GM12878 (cell line): ENCODE measurements around the gene SMG6. TPM values are rescaled to one million over a fixed set of nuclear protein-coding genes. Genes with fewer than 3 reads are reported as not detected.

Experiments
- ATAC-seq: fragments of 200-7000 bp; cut with Tn5 transposase; 3 replicates; pipeline ENCODE4 v1.9.1; 2020; ENCODE audit warnings: mild to moderate bottlenecking, moderate library complexity
- BruUV-seq: library from RNA; stranded (reverse); fragments of 400-500 nt; replicated peaks from 2 replicates; lab custom pipeline; 2021; lab: Mats Ljungman, UMichigan
- CTCF ChIA-PET: fragments of 300-600 bp; sonication (Branson Sonifier 250); formaldehyde crosslinking; extraction: SDS; loops from one replicate; lab custom pipeline; 2021; ENCODE audit warnings: inconsistent platforms; lab: Yijun Ruan, JAX
- POLR2A ChIA-PET: fragments of 350-600 bp; formaldehyde crosslinking; extraction: SDS; loops from one replicate; lab custom pipeline; 2021; ENCODE audit warnings: inconsistent platforms; lab: Charles Lee
- RAD21 ChIA-PET: fragments of 300-600 bp; sonication (Branson Sonifier 250); formaldehyde crosslinking; loops from one replicate; lab custom pipeline; 2023; ENCODE audit warnings: antibody characterized with exemption; ENCODE audit not compliant: unreplicated experiment; lab: Charles Lee
- SMC1A ChIA-PET: fragments of 300-600 bp; sonication (Branson Sonifier 250); formaldehyde crosslinking; loops from one replicate; lab custom pipeline; 2023; ENCODE audit not compliant: unreplicated experiment, uncharacterized antibody; lab: Charles Lee
- DNase-seq: peaks from one replicate; pipeline ENCODE4 v3.0.0-alpha.2; 2011; ENCODE audit warnings: low read depth, low spot score
- FAIRE-seq: peaks from 3 replicates; lab custom pipeline; 2011; peaks lifted over from hg19 to GRCh38; lab: Jason Lieb, UNC
- H2AFZ ChIP-seq: 2 replicates; pipeline ENCODE4 v1.6.0; 2011; ENCODE audit warnings: low read depth, low read length, control low read depth; ENCODE audit not compliant: control insufficient read depth
- H3K27ac ChIP-seq: 2 replicates; pipeline ENCODE4 v1.5.1; 2011; ENCODE audit warnings: control low read depth; ENCODE audit not compliant: control insufficient read depth, insufficient read depth
- H3K27me3 ChIP-seq, 2 experiments: replicated peaks in 1 of 2; 2 replicates each; pipeline versions ENCODE4 v1.6.0 to v1.6.1; 2011; ENCODE audit warnings: low read length in 1 of 2; ENCODE audit not compliant: control insufficient read depth in 2 of 2, insufficient read depth in 2 of 2
- H3K36me3 ChIP-seq, 2 experiments: 2 replicates each; pipeline ENCODE4 v1.5.1; 2011; ENCODE audit warnings: low read length in 1 of 2; ENCODE audit not compliant: control insufficient read depth in 2 of 2, insufficient read depth in 2 of 2
- H3K4me1 ChIP-seq: 2 replicates; pipeline ENCODE4 v1.6.1; 2011; ENCODE audit warnings: mild to moderate bottlenecking, low read length, moderate library complexity, mixed read lengths; ENCODE audit not compliant: control insufficient read depth, insufficient read depth
- H3K4me2 ChIP-seq: 2 replicates; pipeline ENCODE4 v1.6.0; 2011; ENCODE audit warnings: control low read depth; ENCODE audit not compliant: control insufficient read depth, insufficient read depth
- H3K4me3 ChIP-seq: fragments of 200-600 bp; sonication (generic); 2 replicates; pipeline ENCODE4 v1.5.1; 2016
- H3K79me2 ChIP-seq: 2 replicates; pipeline ENCODE4 v1.6.0; 2011; ENCODE audit warnings: low read length; ENCODE audit not compliant: control insufficient read depth, insufficient read depth
- H3K9ac ChIP-seq: 2 replicates; pipeline ENCODE4 v1.8.0; 2011; ENCODE audit warnings: low read length, control low read depth, mixed read lengths; ENCODE audit not compliant: control insufficient read depth, insufficient read depth
- H3K9me3 ChIP-seq: replicated peaks from 3 replicates; pipeline ENCODE4 v1.5.1; 2011; ENCODE audit warnings: mild to moderate bottlenecking, low read length; ENCODE audit not compliant: control insufficient read depth, insufficient read depth
- H4K20me1 ChIP-seq: 2 replicates; pipeline ENCODE4 v1.6.0; 2011; ENCODE audit not compliant: control insufficient read depth, insufficient read depth
- BMI1 ChIP-seq: fragments of 450-650 bp; IDR thresholded peaks from 2 replicates; pipeline ENCODE4 v1.6.1; 2016; ENCODE audit warnings: mild to moderate bottlenecking, moderate library complexity, borderline replicate concordance
- CBX5 ChIP-seq: sonication (generic); IDR thresholded peaks from 2 replicates; pipeline ENCODE4 v1.6.1; 2016; ENCODE audit warnings: low read depth, moderate library complexity, mild to moderate bottlenecking, inconsistent platforms
- CEBPB ChIP-seq, 2 experiments: fragments of 150-350 bp in 1 of 2; IDR thresholded peaks; 2 replicates each; pipeline ENCODE4 v1.6.1; 2012 to 2014; ENCODE audit warnings: low read depth in 2 of 2, low read length in 2 of 2, borderline replicate concordance in 1 of 2, inconsistent platforms in 1 of 2
- EZH2 ChIP-seq: IDR thresholded peaks from 2 replicates; pipeline ENCODE4 v1.6.1; 2012; ENCODE audit warnings: low read depth, mild to moderate bottlenecking, control low read depth, inconsistent platforms, low read length, borderline replicate concordance; ENCODE audit not compliant: control insufficient read depth
- FOS ChIP-seq: IDR thresholded peaks from 3 replicates; pipeline ENCODE4 v1.6.1; 2011; ENCODE audit warnings: borderline replicate concordance; ENCODE audit not compliant: insufficient read length; ENCODE audit errors: extremely low read depth
- FOXK2 ChIP-seq: fragments of 450-650 bp; IDR thresholded peaks from 2 replicates; pipeline ENCODE4 v1.6.1; 2017; ENCODE audit warnings: mild to moderate bottlenecking, moderate library complexity
- GABPA ChIP-seq: IDR thresholded peaks from 2 replicates; pipeline ENCODE4 v1.6.1; 2014; ENCODE audit warnings: antibody characterized with exemption, low read depth, mild to moderate bottlenecking, inconsistent platforms
- MTA2 ChIP-seq: fragments of 450-650 bp; IDR thresholded peaks from 2 replicates; pipeline ENCODE4 v1.6.1; 2016; ENCODE audit warnings: low read depth, mild to moderate bottlenecking, moderate library complexity
- NR2C1 ChIP-seq: fragments of 450-650 bp; IDR thresholded peaks from 2 replicates; pipeline ENCODE4 v1.6.1; 2017; ENCODE audit warnings: antibody characterized with exemption, mild to moderate bottlenecking, moderate library complexity
- POLR2A ChIP-seq: IDR thresholded peaks from 2 replicates; pipeline ENCODE4 v1.6.1; 2011; ENCODE audit warnings: low read depth, mild to moderate bottlenecking, low read length
- POLR2AphosphoS2 ChIP-seq: IDR thresholded peaks from 2 replicates; pipeline ENCODE4 v1.6.1; 2011; ENCODE audit warnings: low read depth, mild to moderate bottlenecking, low read length, improper control_type of control experiment, moderate library complexity
- RELB ChIP-seq: fragments of 450-650 bp; IDR thresholded peaks from 2 replicates; pipeline ENCODE4 v1.6.1; 2017; ENCODE audit warnings: low read depth, mild to moderate bottlenecking, moderate library complexity
- SMAD5 ChIP-seq: IDR thresholded peaks from 2 replicates; pipeline ENCODE4 v1.6.1; 2016; ENCODE audit warnings: antibody characterized with exemption, low read depth
- YBX1 ChIP-seq: fragments of 450-650 bp; IDR thresholded peaks from 2 replicates; pipeline ENCODE4 v1.6.1; 2016; ENCODE audit warnings: antibody characterized with exemption
- ZBTB33 ChIP-seq: fragments of 450-650 bp; IDR thresholded peaks from 2 replicates; pipeline ENCODE4 v1.6.1; 2017; ENCODE audit warnings: mild to moderate bottlenecking
- ZNF24 ChIP-seq: fragments of 450-650 bp; IDR thresholded peaks from 2 replicates; pipeline ENCODE4 v1.6.1; 2017; ENCODE audit warnings: antibody characterized with exemption, mild to moderate bottlenecking
- ZNF592 ChIP-seq: fragments of 450-650 bp; IDR thresholded peaks from 2 replicates; pipeline ENCODE4 v1.6.1; 2017; ENCODE audit warnings: mild to moderate bottlenecking, moderate library complexity
- WGBS: methylation state at CpG from one replicate; pipeline ENCODE4 v1.1.6; 2016; ENCODE audit warnings: low lambda C conversion rate; ENCODE audit not compliant: insufficient replicate concordance, insufficient coverage; ENCODE audit errors: missing lambda C conversion rate; 5-methylcytosine and 5-hydroxymethylcytosine counted together
- in situ Hi-C: fragments of 300-500 bp; cut with MboI; formaldehyde crosslinking; loops from 9 replicates; pipeline ENCODE4 v1.14.3; 2018; ENCODE audit warnings: mixed read lengths
- intact Hi-C: fragments of 100-400 bp; cut with micrococcal nuclease; formaldehyde crosslinking; loops from one replicate; pipeline ENCODE4 v1.14.2; 2022; ENCODE audit not compliant: unreplicated experiment
- polyA plus RNA-seq, 11 experiments: library from polyadenylated mRNA; depleted of rRNA in 4 of 11; unstranded in 6 of 11; stranded (reverse) in 5 of 11; fragments of >200 nt; fragmentation: Nextera tagmentation in 4 of 11; fragmentation: Illumina TruSeq in 1 of 11; extraction: Ambion mirVana in 4 of 11; extraction: Trizol in 1 of 11; gene quantifications; 1 replicate in 1 of 11; 2 replicates in 10 of 11; pipeline versions ENCODE4 v1.2.1 to v1.2.3, GENCODE V29; 2011 to 2016; ENCODE audit warnings: inconsistent platforms in 2 of 11, missing spikeins in 2 of 11, low read depth in 1 of 11
- total RNA-seq, 4 experiments: library from RNA; depleted of rRNA in 3 of 4; stranded (reverse); fragments of >200 nt in 3 of 4; fragmentation: Illumina TruSeq in 1 of 4; extraction: Trizol in 1 of 4; gene quantifications; 2 replicates each; pipeline versions ENCODE4 v1.2.1 to v1.2.3, GENCODE V29; 2013 to 2021

The SMG6 gene
- total and polyA plus RNA-seq, 10 of the 15 experiments (the other 5 are each of a cell fraction or from before 2014, with no cell fraction given): 0.58 to 28.7 (median 15.7) TPM

GRCh38 chr17:2319051-2319450, 15.5 kb upstream of the SMG6 start (continued):
- no peak for TF ChIP-seq FOXK2
- no peak for TF ChIP-seq POLR2AphosphoS2
- TF ChIP-seq GABPA: no peak
- no peak for TF ChIP-seq BMI1

GRCh38 chr17:2317796-2318195, 14.2 kb upstream of the SMG6 start:
- H3K9ac ChIP-seq: no peak overlapping the region
- no peak overlapping the region for H2AFZ ChIP-seq
- 98% methylated on average over 3 of the region's 3 CpGs for WGBS
- H3K79me2 ChIP-seq: no peaks in the 10 kb centered on the region
- ChIA-PET POLR2A (interaction anchor here (0.8 kb wide), 1 partner anchor 15 kb away, joined by 3 read pairs; no protein-coding TSS in a partner anchor), CTCF (interaction anchor here (0.7 to 0.8 kb wide), 2 partner anchors 65 to 263 kb away, joined by 3 to 4 read pairs; no protein-coding TSS in a partner anchor), RAD21 (interaction anchor here (0.5 to 0.6 kb wide), 2 partner anchors 13 to 29 kb away, joined by 4 to 5 read pairs; no protein-coding TSS in a partner anchor), SMC1A (interaction anchor here (0.9 to 2.2 kb wide), 2 partner anchors 65 to 98 kb away, joined by 3 to 5 read pairs; no protein-coding TSS in a partner anchor)
- H3K9me3 ChIP-seq: no peaks in the 10 kb centered on the region
- no peak overlapping the region for H3K4me2 ChIP-seq
- intact Hi-C loops: no loop called here
- H3K4me3 ChIP-seq: no peak overlapping the region
- H4K20me1 ChIP-seq: no peaks in the 10 kb centered on the region
- FAIRE-seq (no peak), ATAC-seq (no peak), DNase-seq (no peak)
- in situ Hi-C loops: no loop called here
- H3K27ac ChIP-seq: no peak overlapping the region
- BruUV-seq: no TSS peak
- H3K36me3 ChIP-seq: peaks cover 0 to 5% of the 10 kb centered on the region in 2 experiments; a peak in 2 of 4 replicates
- no peaks in the 10 kb centered on the region for H3K4me1 ChIP-seq
- H3K27me3 ChIP-seq: no peaks in the 10 kb centered on the region
- TF ChIP-seq FOS (no peak), ZNF24 (no peak), YBX1 (no peak), ZBTB33 (no peak), CEBPB (IDR thresholded peaks at IDR 0.05; ENCODE audit: borderline replicate concordance in 1 of 2, low read depth in 2 of 2, low read length in 2 of 2) (no peak), CBX5 (no peak), NR2C1 (no peak), MTA2 (no peak), ZNF592 (no peak), SMAD5 (no peak), RELB (no peak), POLR2A (no peak), EZH2 (no peak)
